Upper lobe of left lung (tissue), 6 donors: ENCODE data around the gene APCDD1. TPM values are rescaled to one million over a fixed set of nuclear protein-coding genes. Genes with fewer than 3 reads are reported as not detected.

Experiments
- ATAC-seq, 2 donors: fragments of 200-7000 bp; cut with Tn5 transposase; one replicate each; pipeline ENCODE4 v1.9.1; 2022; ENCODE audit warnings: mild to moderate bottlenecking in 2 of 2, moderate library complexity in 2 of 2; ENCODE audit not compliant: low FRiP score in 2 of 2
- DNase-seq, 2 donors: peaks; one replicate each; pipeline ENCODE4 v3.0.0-alpha.2; 2019 to 2020
- H3K27ac ChIP-seq, 4 donors: fragments of 200-600 bp; sonication (generic); one replicate each; pipeline ENCODE4 v1.5.1; 2016 to 2019
- H3K27me3 ChIP-seq, 4 donors: fragments of 200-600 bp; sonication (generic); one replicate each; pipeline ENCODE4 v1.5.1; 2017 to 2019
- H3K36me3 ChIP-seq, 4 donors: fragments of 200-600 bp; sonication (generic); one replicate each; pipeline ENCODE4 v1.5.1; 2016 to 2019
- H3K4me1 ChIP-seq, 4 donors: fragments of 200-600 bp; sonication (generic); one replicate each; pipeline ENCODE4 v1.5.1; 2018 to 2019
- H3K4me3 ChIP-seq, 4 donors: fragments of 200-600 bp; sonication (generic); one replicate each; pipeline ENCODE4 v1.5.1; 2017 to 2019; ENCODE audit warnings: mild to moderate bottlenecking in 2 of 4, moderate library complexity in 1 of 4
- H3K9me3 ChIP-seq, 4 donors: fragments of 200-600 bp; sonication (generic); one replicate each; pipeline ENCODE4 v1.5.1; 2018 to 2019
- CTCF ChIP-seq, 6 experiments: fragments of 450-650 bp in 4 of 6; fragments of 200-600 bp in 2 of 6; sonication (generic) in 2 of 6; IDR thresholded peaks; one replicate each; pipeline ENCODE4 v1.5.1; 2016 to 2019; ENCODE audit warnings: antibody characterized with exemption in 6 of 6
- EP300 ChIP-seq, 4 donors: sonication (generic); formaldehyde crosslinking; IDR thresholded peaks; one replicate each; pipeline ENCODE4 v1.5.1; 2017; ENCODE audit warnings: antibody characterized with exemption in 4 of 4, control low read depth in 2 of 4
- POLR2A ChIP-seq, 4 donors: fragments of 450-650 bp; IDR thresholded peaks; one replicate each; pipeline ENCODE4 v1.5.1; 2016 to 2017; ENCODE audit warnings: antibody characterized with exemption in 4 of 4, mild to moderate bottlenecking in 2 of 4
- POLR2AphosphoS5 ChIP-seq, 2 donors: sonication (generic); formaldehyde crosslinking; IDR thresholded peaks; one replicate each; pipeline ENCODE4 v1.5.1; 2017; ENCODE audit warnings: antibody characterized with exemption in 2 of 2
- WGBS, 2 donors: methylation state at CpG; one replicate each; pipeline ENCODE4 v1.1.5; 2017 to 2018; 5-methylcytosine and 5-hydroxymethylcytosine counted together
- total RNA-seq, 6 donors: library from RNA; depleted of rRNA in 4 of 6; stranded (reverse); fragments of >200 nt in 4 of 6; gene quantifications; one replicate each; pipeline versions ENCODE4 v1.1.0 to v1.2.1, GENCODE V29; 2016 to 2021
- donor health status: DM: no; HTN: no; CAD: no; lungs with moderate emphysema.
- donor health status: DM: no; HTN: yes; CAD: no; lungs with severe emphysema.

Gene APCDD1
- total RNA-seq, 6 donors from 2014 or later: 8.4 to 40.4 (median 24.1) TPM

GRCh38 chr18:10488017-10488416, 33.6 kb downstream of the APCDD1 start:
- 63 to 82% methylated on average over 4 of the region's 4 CpGs for WGBS, 2 donors
- Histone ChIP-seq H3K27ac (no peak overlapping the region), H3K27me3 (no peaks in the 10 kb centered on the region), H3K9me3 (no peaks in the 10 kb centered on the region), H3K36me3 (peaks cover 0 to 29% (median 21%) of the 10 kb centered on the region in 4 donors), H3K4me3 (no peak overlapping the region), H3K4me1 (peaks cover 0 to 5% (median 1%) of the 10 kb centered on the region in 4 donors)
- ATAC-seq: peak in 1 of 2 donors; percentile 39
- DNase-seq: no peak
- TF ChIP-seq POLR2AphosphoS5 (IDR thresholded peaks at IDR 0.05) (no peak), EP300 (IDR thresholded peaks at IDR 0.05) (no peak)

GRCh38 chr18:10490401-10491165, 36.1 kb downstream of the APCDD1 start:
- Histone ChIP-seq H3K4me1 (no peaks in the 10 kb centered on the region), H3K27ac (no peak overlapping the region), H3K27me3 (no peaks in the 10 kb centered on the region), H3K4me3 (no peak overlapping the region), H3K36me3 (peaks cover 0 to 26% (median 20%) of the 10 kb centered on the region in 4 donors), H3K9me3 (no peaks in the 10 kb centered on the region)
- DNase-seq: peak in 1 of 2 donors; percentile 46
- no peak for TF ChIP-seq POLR2A (IDR thresholded peaks at IDR 0.05)
- peak in 1 of 6 experiments; percentile 14 for TF ChIP-seq CTCF (IDR thresholded peaks at IDR 0.05)
- 75 to 76% methylated on average over 10 to 14 of the region's 14 CpGs for WGBS, 2 donors
- ATAC-seq: no peak

GRCh38 chr18:10495936-10496335, 41.5 kb downstream of the APCDD1 start:
- Histone ChIP-seq H3K4me3 (no peak overlapping the region), H3K27me3 (no peaks in the 10 kb centered on the region), H3K4me1 (no peaks in the 10 kb centered on the region), H3K27ac (no peak overlapping the region), H3K36me3 (no peaks in the 10 kb centered on the region), H3K9me3 (no peaks in the 10 kb centered on the region)
- TF ChIP-seq EP300 (IDR thresholded peaks at IDR 0.05) (no peak), POLR2A (IDR thresholded peaks at IDR 0.05) (no peak), POLR2AphosphoS5 (IDR thresholded peaks at IDR 0.05) (no peak), CTCF (IDR thresholded peaks at IDR 0.05) (no peak)
- WGBS, 2 donors: 71% methylated on average over 2 of the region's 2 CpGs
- DNase-seq (no peak), ATAC-seq (no peak)

- peak in 1 of 2 donors; percentile 24 for ATAC-seq
These were observed 42.8 kb downstream of the APCDD1 start for GRCh38 chr18:10497206-10497749.

GRCh38 chr18:10499230-10499629, 44.8 kb downstream of the APCDD1 start:
- H3K27me3 ChIP-seq: no peaks in the 10 kb centered on the region
- no peaks in the 10 kb centered on the region for H3K4me1 ChIP-seq
- no peak for TF ChIP-seq POLR2A (IDR thresholded peaks at IDR 0.05)
- no peak for TF ChIP-seq CTCF (IDR thresholded peaks at IDR 0.05)
- no peak for TF ChIP-seq EP300 (IDR thresholded peaks at IDR 0.05)
- no peak for TF ChIP-seq POLR2AphosphoS5 (IDR thresholded peaks at IDR 0.05)
- 58 to 68% methylated on average over 6 of the region's 6 CpGs for WGBS, 2 donors
- no peak overlapping the region for H3K27ac ChIP-seq
- DNase-seq (no peak), ATAC-seq (peak in 1 of 2 donors; percentile 52)
- H3K4me3 ChIP-seq: no peak overlapping the region
- no peaks in the 10 kb centered on the region for H3K36me3 ChIP-seq
- no peaks in the 10 kb centered on the region for H3K9me3 ChIP-seq

More at GRCh38 chr18:10497206-10497749, 42.8 kb downstream of the APCDD1 start:
- DNase-seq: no peak
- Histone ChIP-seq H3K4me3 (no peak overlapping the region), H3K27ac (no peak overlapping the region), H3K4me1 (no peaks in the 10 kb centered on the region), H3K9me3 (no peaks in the 10 kb centered on the region), H3K36me3 (no peaks in the 10 kb centered on the region), H3K27me3 (no peaks in the 10 kb centered on the region)
- no peak for TF ChIP-seq CTCF (IDR thresholded peaks at IDR 0.05)
- TF ChIP-seq POLR2AphosphoS5 (IDR thresholded peaks at IDR 0.05): no peak
- TF ChIP-seq EP300 (IDR thresholded peaks at IDR 0.05): no peak
- no peak for TF ChIP-seq POLR2A (IDR thresholded peaks at IDR 0.05)
